ENCODE results near the gene FAM117B. TPM values are rescaled to one million over a fixed set of nuclear protein-coding genes. Genes with fewer than 3 reads are reported as not detected.
"Not testable (repeated sequence)": the region's sequence is repeated elsewhere in the genome, so short reads cannot be mapped to it uniquely, and the experiment has no call there.

Gene FAM117B
- total RNA-seq, 1 donor from 2014 or later = 2.3 TPM

- ATAC-seq = no peak
- DNase-seq (ENCODE audit: low spot score) = no peak
Measured at GRCh38 chr2:202700075-202700901, 65.5 kb downstream of the FAM117B start.

GRCh38 chr2:202703091-202703490, 68.3 kb downstream of the FAM117B start:
- DNase-seq (ENCODE audit: low spot score) (no peak), ATAC-seq (no peak)

- ATAC-seq (no peak), DNase-seq (ENCODE audit: low spot score) (no peak)
Measured at GRCh38 chr2:202704248-202704647, 69.5 kb downstream of the FAM117B start.

GRCh38 chr2:202705446-202706020, 70.8 kb downstream of the FAM117B start:
- ATAC-seq (no peak), DNase-seq (ENCODE audit: low spot score) (no peak)

GRCh38 chr2:202714971-202715935, 80.5 kb downstream of the FAM117B start:
- not testable (repeated sequence) for ATAC-seq; DNase-seq (ENCODE audit: low spot score)

GRCh38 chr2:202716114-202716718, 81.4 kb downstream of the FAM117B start:
- no peak for ATAC-seq
- DNase-seq (ENCODE audit: low spot score) = no peak

- DNase-seq (ENCODE audit: low spot score) (no peak), ATAC-seq (no peak)
Measured at GRCh38 chr2:202716953-202717597, 82.3 kb downstream of the FAM117B start.

GRCh38 chr2:202717598-202718310, 83.0 kb downstream of the FAM117B start:
- ATAC-seq = no peak
- DNase-seq (ENCODE audit: low spot score) = no peak

GRCh38 chr2:202718614-202719013, 83.8 kb downstream of the FAM117B start:
- no peak for DNase-seq (ENCODE audit: low spot score)
- no peak for ATAC-seq

GRCh38 chr2:202720226-202720625, 85.5 kb downstream of the FAM117B start:
- ATAC-seq = no peak
- DNase-seq (ENCODE audit: low spot score) = no peak

- ATAC-seq = no peak
- DNase-seq (ENCODE audit: low spot score) = no peak
Measured at GRCh38 chr2:202721621-202722020, 86.9 kb downstream of the FAM117B start.

GRCh38 chr2:202723746-202724145, 89.0 kb downstream of the FAM117B start:
- DNase-seq (ENCODE audit: low spot score) (no peak), ATAC-seq (no peak)

- DNase-seq (ENCODE audit: low spot score) = no peak
- no peak for ATAC-seq
Measured at GRCh38 chr2:202726070-202726469, 91.3 kb downstream of the FAM117B start.

- DNase-seq (ENCODE audit: low spot score) (no peak), ATAC-seq (no peak)
Measured at GRCh38 chr2:202736826-202737225, 102.1 kb downstream of the FAM117B start.

GRCh38 chr2:202743613-202744012, 108.8 kb downstream of the FAM117B start:
- no peak for ATAC-seq
- DNase-seq (ENCODE audit: low spot score) = no peak

GRCh38 chr2:202749477-202749876, 114.7 kb downstream of the FAM117B start:
- DNase-seq (ENCODE audit: low spot score) (no peak), ATAC-seq (no peak)

- DNase-seq (ENCODE audit: low spot score) (no peak), ATAC-seq (no peak)
Measured at GRCh38 chr2:202750763-202751427, 116.1 kb downstream of the FAM117B start.

- DNase-seq (ENCODE audit: low spot score) (no peak), ATAC-seq (no peak)
Measured at GRCh38 chr2:202752071-202752470, 117.3 kb downstream of the FAM117B start.

- ATAC-seq (no peak), DNase-seq (ENCODE audit: low spot score) (no peak)
Measured at GRCh38 chr2:202754936-202755335, 120.2 kb downstream of the FAM117B start.
